OCI-M1 (cell line): ENCODE measurements around the gene ANKRD65.
"Not testable (repeated sequence)": the region's sequence is repeated elsewhere in the genome, so short reads cannot be mapped to it uniquely, and the experiment has no call there.

Source experiments
- DNase-seq: peaks from one replicate; lab custom pipeline; 2025; lab: John Stamatoyannopoulos, UW

ANKRD65 gene

DNA sequence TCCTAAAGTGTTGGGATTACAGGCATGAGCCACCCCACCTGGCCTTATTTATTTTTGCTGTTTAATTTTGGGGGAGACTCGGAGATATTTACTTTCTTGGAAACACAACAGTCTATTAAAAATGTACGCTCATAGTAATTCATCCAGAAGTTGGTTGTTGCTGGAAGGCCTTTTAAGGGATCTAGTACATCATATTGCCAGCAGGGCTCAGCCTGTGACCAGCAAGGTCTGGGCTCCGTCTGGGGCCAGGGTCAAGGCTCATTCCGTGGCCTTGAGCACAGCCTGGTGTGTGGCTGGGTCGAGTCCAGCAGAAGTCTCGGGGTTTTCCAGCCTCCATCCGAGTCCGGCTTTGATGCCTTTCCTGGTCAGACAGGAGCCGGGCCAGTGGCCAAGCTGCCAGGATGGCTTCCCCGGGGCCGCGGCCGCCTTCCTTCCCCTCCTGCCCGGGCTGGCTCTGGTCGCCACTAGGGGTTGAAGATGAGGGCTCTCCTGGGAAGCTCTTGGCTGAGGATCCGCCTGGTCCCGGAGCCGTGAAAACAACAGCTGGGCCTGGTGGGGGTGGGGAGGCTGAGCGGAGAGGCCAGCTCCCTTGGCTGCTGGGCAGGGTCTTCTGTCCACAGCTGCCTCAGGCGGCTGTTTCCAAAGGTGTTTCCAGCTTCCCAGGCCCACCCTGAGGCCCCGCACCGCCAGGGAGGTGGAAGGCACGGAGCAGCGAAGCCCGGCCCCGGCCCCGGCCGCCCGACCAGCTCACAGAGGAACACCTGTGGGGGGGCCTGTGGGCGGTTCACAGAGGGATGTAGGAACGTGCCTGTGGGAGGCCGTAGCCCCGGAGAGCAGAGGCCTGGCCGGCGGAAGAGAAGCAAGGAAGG lies 9.3 kb upstream of the ANKRD65 start:
- no peak for DNase-seq

DNA sequence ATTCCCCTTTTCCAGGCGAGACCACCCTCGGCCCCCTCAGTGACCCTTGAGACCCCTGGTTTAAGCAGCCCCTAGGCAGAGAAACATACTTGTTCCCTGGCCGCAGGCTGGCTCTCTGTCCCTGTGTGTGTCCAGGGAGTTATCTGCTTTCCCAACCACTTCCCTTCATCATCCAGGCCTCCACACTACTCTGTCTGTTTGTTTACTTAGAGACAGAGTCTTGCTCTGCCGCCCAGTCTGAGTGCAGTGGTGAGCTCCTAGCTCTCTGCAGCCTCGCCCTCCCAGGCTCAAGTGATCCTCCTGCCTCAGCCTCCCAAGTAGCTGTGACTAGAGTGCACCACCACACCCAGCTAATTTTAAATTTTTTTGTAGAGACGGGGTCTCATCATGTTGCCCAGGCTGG lies 8.6 kb upstream of the ANKRD65 start:
- DNase-seq: no peak

DNA sequence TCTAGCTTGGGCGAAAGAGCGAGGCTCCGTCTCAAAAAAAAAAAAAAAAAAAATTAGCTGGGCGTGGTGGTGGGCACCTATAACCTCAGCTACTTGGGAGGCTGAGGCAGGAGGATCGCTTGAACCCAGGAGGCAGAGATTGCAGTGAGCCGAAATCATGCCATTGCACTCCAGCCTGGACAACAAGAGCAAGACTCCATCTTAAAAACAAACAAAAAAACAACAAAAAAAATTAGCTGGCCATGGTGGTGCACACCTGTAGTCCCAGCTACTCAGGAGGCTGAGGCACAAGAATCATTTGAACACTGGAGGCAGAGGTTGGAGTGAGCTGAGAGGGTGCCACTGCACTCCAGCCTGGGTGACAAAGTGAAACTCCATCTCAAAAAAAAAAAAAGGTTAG lies 7.9 kb upstream of the ANKRD65 start:
- DNase-seq: not testable (repeated sequence)

DNA sequence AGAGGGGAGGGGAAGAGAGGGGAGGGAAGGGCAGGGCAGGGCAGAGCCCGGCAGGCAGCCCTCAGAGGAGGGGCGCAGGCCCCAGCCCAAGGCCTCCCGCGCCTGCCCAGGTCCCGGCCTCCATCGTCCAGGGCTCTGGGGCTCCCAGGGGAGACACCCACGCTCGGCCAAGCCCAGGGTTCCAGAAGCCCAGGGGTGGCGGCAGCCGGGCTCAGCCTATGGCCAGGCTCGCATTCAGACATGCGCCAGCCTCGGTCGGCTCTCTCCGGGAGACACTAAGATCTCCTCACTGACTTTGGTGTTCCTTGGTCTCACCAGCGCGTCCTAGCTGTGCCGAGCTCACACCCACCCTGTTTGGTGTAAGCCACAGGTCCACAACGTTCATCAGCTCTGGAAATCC lies 7.1 kb upstream of the ANKRD65 start:
- no peak for DNase-seq

- no peak for DNase-seq
Observed at GRCh38 chr1:1427820-1428148, 6.7 kb upstream of the ANKRD65 start.

GRCh38 chr1:1427106-1427819 lies 6.2 kb upstream of the ANKRD65 start:
- DNase-seq: no peak

DNA sequence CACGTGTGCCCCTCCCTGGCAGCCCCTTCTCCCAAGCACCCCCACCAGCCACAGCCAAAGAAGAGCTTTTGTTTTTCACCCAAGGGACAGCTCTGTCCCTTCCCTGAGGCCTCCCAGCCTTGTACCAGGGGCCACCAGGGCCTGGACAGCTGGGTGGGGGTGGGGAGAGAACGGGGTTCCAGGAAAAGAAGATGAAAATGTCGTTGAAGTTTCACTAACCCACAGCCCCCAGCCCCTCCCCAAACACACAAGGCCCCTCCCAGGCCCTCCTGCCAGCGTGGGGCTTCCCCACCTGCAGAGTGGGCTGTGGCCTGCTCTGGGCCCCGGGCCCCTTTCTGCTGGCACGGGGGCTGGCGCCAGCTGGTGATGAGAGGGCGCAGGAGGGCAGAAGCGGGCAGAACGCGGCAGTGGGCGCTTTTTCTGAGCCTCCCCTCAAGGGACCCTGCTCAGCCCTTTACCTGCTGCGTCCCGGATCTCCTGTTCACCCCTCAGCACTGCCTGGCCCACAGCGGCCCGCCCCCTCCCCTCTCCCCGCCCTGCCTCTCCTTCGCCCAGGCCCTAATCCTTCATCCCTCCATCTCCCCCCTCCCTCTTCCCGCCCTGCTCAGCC lies 5.5 kb upstream of the ANKRD65 start:
- no peak for DNase-seq

DNA sequence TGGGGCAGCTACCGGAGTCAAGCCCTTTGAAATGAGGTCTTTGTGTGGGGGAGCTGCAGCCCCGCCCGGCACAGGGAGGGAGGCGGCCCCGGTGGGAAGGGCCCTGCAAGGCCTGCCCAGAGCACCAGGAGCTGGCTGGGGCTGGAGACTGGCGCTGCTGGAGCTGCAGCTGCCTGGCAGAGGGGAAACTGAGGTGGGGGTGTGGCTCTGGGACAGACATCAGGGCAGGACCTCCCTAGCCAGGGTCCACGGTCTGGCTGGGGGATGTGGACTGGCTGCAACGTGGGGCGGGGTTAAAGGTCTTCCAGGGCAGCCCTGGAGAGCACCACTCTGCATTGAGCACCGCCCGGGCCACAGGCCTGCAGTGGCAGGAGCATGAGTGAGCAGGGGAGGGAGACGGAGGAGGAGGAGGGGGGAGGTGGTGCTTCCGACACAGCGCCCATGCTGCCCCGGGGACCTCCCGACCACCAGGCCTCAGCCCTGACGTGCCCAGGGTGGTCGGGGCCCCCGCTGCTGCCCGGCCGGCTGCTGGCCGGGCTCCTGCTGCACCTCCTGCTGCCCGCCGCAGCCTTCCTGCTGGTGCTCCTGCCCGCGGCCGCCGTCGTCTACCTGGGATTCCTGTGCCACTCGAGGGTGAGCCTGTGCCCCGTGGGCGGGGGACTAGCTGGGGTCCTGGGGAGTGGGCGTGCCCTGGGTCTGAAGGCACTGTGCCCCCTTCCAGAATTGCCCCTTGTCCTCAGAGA lies 4.8 kb upstream of the ANKRD65 start:
- no peak for DNase-seq

- no peak for DNase-seq
Observed at GRCh38 chr1:1425426-1425752, 4.3 kb upstream of the ANKRD65 start.

DNA sequence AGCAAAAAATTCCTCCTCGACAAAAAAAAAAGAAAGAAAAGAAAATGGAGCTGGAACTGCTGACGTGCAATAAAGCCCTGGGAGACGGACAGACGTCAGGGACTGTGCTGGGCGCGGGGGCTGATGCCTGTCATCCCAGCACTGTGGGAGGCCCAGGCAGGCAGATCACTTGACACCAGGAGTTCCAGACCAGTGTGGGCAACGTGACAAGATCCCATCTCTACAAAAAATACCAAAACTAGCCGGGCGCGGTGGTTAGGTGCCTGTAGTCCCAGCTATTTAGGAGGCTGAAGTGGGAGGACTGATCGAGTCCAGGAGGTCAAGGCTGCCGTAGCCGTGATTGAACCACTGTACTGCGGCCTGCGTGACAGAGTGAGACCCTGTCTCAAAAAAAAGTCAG lies 3.6 kb upstream of the ANKRD65 start:
- DNase-seq: no peak

- no peak for DNase-seq
Observed at GRCh38 chr1:1423245-1423597, 2.1 kb upstream of the ANKRD65 start.

GRCh38 chr1:1422465-1423244 lies 1.6 kb upstream of the ANKRD65 start:
- peak; percentile 69 for DNase-seq

DNA sequence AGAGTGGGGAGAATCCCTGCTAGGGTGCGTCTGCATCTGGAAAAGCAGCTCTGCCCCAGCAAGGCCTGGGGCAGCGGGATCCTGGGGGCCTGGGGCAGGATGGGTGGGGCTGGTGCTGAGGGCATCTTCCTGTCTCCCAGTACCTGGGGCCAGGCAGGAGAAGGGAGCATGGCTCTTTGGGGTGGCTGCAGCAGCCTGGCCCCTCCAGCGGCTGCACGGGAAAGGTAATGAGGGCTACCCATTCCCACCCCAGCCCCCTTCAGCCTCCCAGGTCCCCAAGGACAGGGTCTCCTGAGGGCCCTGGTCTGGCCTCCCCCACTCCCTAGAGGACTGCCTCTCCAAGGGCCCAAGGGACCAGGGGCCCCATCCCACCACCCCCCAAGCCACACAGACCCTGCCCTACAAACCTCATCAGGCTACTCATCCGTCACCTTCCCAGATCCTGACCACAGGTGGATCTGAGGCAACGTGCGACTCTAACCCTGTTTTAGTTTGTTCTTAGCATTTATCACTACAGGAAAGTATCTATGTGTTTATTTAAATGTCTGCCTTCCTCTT lies 910 bp upstream of the ANKRD65 start:
- DNase-seq: no peak

DNA sequence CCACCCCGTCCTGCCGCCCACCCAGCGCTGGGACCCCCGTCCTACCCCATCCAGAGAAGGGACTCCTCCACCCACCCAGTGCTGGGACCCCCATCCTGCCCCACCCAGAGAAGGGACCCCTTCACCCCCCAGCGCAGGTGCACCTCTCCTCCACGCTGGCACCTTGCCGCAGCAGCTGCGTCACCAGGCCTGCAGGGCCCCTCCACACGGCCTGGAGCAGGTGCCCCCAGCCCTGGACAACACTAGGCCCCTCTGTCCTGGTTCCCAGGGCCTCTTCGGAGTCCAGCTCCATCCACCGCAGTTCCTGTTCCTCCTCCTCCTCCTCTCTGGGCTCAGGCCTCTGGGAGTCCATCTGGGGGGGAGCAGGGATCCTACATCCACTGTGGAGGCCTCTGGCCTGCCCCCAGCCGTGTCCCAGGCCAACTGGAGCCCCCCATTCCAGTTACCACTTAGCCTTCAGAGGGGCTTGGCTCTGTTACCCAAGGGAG lies 378 bp downstream of the ANKRD65 start:
- DNase-seq: no peak

GRCh38 chr1:1419813-1420653 lies 1.0 kb downstream of the ANKRD65 start:
- DNase-seq: no peak

DNA sequence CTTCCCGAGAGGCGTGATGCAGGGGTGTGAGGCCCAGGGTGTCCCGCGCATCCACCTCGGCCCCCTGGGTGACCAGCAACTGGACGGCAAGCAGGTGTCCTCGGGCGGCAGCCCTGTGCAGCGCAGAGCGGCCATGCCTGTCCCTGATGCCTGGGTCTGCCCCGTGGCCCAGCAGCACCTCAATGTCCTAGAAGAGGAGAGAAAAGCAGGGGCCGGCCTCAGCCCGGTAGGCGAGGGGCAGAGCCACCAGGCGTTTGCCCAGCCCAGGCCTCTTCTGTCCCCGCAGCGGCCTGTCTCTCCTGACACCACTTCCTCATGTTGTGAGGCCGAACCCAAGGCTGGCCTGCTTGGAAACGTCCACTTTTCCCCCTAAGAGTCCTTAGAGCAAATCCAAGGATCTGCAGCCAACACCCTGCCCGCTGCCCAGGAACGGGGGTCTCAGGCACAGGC lies 1.7 kb downstream of the ANKRD65 start:
- no peak for DNase-seq

DNA sequence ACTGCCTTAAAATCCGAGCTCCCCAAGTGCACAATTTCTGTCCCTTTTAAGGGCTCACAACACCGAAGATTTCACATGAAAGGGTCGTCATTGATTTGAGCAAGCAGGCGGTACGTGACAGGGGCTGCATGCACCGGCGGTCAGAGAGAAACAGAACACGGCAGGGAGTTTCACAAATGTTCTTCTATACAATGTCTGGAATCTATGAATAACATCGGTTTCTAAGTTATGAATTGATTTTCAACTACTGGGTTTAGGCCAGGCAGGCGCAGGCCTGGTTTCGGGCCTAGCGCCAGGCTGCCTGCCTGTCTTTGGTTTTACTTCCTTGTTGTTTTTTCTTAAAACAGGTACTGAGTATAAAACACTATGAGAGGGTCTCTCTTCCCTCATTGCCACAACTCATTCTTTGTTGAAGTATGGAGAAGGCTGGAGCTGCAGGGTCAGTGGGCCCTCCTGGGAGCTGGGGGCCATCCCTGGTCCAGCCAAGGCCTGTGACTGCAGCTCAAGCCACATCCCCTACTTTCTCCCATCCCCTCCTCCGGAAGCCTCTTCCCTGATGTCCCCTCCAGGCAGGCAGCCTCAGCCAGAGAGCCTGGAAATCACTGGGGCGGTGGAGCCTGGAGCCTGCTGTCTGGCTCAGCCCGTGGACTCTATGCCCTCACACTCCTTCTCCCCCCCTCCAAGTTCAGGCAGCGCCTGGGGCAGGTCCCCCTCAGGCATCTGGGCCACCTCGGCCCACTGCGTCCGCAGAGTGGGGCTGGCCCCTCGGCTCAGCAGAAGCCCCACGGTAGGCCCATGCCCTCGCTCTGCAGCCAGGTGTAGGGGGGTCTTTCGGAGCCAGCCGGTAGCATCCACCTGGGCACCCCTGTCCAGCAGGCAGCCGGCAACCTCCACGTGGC lies 2.4 kb downstream of the ANKRD65 start:
- no peak for DNase-seq

DNA sequence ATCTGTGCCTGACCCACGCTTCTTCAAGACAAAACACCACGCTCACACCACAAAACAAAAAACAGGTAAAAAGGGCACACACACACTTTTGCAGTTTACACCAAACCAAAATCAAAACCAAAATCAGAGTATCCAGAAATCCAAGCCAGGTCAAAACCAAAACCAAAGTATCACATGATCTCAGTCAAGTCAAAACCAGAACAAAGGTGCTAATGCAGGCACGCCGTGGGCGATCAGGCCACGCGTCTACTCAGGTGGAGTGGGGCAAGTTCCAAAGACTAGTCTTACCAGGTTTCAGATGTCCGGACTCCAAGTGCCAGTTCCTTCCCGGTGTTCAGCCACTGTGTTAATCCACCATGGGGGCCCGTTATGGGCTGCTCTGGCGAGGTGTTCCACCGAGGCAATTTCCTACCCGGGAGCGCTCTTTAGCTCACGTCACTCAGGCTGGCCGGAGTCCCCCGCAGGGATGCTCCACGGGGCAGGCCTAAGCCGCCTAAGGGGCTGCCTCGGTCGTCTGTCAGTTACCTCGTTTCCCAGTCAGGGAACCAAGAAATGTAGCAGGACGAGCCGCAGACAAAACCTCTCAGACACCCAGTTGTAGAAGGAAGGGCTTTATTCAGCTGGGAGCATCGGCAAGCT lies 3.1 kb downstream of the ANKRD65 start:
- not testable (repeated sequence) for DNase-seq

GRCh38 chr1:1417396-1417795 lies 3.7 kb downstream of the ANKRD65 start:
- peak; percentile 43 for DNase-seq
